Central memory CD4-positive, alpha-beta T cell (primary cell): ENCODE measurements around the gene TBC1D24.
A peak's percentile ranks its signal among the peaks of the same experiment; 100 is the strongest.

ENCODE experiments used
- DNase-seq: peaks from one replicate; pipeline ENCODE4 v3.0.0; 2022

Gene TBC1D24

GRCh38 chr16:2483939-2484897 lies 9.3 kb downstream of the TBC1D24 start:
- no peak for DNase-seq

- no peak for DNase-seq
Measured at GRCh38 chr16:2484898-2485508, 10.1 kb downstream of the TBC1D24 start.

DNA sequence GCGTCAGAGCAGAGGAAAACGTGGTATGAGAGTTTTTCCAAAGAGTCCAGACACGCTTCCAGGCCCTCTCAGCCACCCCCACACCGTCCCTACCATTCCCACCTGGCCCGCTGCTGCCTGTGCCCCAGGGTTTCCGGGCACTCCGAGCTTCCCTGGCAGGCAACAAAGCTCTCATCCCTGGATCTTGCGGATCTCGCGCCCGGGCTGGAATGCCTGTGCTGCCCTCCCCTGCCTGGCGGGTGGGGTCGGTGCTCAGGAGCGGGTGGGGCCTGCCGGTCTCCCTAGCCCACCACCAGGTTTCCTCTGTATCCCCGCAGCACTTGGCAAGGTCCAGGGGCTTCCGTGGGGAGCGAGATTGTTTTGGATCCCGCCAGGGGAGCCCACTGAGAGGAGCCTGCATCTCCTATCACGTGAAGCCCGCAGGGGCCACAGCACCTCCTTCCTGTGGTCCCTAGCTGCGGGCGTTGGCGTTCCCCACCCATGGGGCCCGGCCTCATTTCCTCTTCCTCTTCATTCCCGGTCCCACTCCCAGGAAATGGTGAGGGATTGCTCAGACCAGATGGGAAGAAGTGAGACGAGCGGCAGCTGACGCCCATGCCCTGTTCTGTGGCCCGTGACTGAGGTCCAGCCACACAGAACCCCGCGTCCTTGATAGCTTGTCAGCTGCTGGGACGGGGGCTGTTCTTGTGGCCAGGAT lies 11.0 kb downstream of the TBC1D24 start:
- DNase-seq: no peak

- peak; percentile 81 for DNase-seq
Measured at GRCh38 chr16:2486645-2487516, 12.0 kb downstream of the TBC1D24 start.

GRCh38 chr16:2487517-2487842 lies 12.6 kb downstream of the TBC1D24 start:
- DNase-seq: no peak

DNA sequence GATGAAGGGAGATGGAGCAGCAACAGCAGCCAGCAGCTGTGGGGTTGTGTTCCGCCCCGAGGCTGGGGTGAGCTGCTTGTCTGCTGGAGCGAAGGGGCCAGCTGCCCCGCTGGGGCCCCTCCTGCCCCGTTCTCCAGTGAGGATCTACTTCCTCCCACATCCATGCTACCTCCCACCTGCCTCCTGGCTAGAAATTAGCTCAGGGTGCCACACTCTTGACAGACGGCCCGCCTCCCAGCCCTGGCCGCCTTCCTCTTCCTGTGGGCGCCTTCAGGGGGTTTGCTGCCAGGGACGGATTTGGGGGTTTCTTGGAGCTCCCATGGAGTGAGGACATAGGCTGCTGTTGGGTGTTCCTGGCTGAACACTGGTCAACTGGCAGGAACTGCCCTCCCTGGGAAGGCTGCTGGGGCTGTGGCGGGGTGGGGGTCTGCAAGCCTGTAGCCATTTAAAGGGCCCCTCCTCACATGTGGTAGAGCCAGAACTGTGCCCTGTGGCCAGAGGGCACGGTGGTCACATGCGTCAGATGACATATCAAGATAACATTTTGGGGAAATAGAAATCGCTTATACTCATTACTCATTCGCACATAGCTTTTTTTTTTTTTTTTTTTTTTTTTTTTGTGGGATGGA lies 13.1 kb downstream of the TBC1D24 start:
- no peak for DNase-seq

- DNase-seq: no peak
Measured at GRCh38 chr16:2489581-2489980, 14.7 kb downstream of the TBC1D24 start.

- DNase-seq: no peak
Measured at GRCh38 chr16:2490190-2491105, 15.5 kb downstream of the TBC1D24 start.

GRCh38 chr16:2492292-2492691 lies 17.4 kb downstream of the TBC1D24 start:
- no peak for DNase-seq

GRCh38 chr16:2493605-2494004 lies 18.7 kb downstream of the TBC1D24 start:
- no peak for DNase-seq

- no peak for DNase-seq
Measured at GRCh38 chr16:2494616-2495015, 19.7 kb downstream of the TBC1D24 start.

GRCh38 chr16:2495041-2495440 lies 20.1 kb downstream of the TBC1D24 start:
- DNase-seq: no peak

- no peak for DNase-seq
Measured at GRCh38 chr16:2496223-2497115, 21.5 kb downstream of the TBC1D24 start.

- DNase-seq: no peak
Measured at GRCh38 chr16:2497116-2497630, 22.2 kb downstream of the TBC1D24 start.

DNA sequence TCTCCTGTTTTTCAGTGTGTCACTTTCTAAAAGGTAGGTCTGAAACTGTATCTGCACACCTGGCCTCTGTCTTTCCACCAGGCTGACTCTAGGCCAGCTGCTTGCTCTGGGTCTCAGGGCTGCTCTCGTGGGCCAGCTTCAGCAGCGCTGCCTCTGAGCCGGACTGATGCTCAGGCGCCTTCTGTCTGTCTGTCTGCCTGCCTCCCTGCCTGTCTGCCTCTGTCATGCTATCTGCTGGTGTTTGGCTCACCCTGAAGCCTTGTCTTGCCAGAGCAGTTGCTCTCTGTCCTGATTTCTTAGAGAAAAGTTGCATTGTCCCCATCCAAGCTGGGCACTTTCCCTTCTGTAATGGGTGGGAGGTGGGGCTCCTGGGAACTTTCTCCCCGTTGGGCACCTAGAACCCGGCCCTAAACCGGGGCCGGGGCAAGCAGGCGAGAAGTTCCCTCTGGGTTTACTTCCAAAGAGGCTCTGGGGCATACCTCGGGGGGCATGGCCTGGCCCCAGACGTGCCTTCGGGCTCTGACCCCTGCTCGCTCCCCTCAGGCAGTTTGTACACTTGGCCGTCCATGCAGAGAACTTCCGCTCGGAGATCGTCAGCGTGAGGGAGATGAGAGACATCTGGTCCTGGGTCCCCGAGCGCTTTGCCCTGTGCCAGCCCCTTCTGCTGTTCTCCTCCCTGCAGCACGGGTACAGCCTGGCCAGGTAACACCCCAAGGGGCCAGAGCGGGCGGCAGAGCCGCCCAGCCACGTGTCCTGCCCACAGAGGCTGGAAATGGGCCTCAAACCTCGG lies 23.0 kb downstream of the TBC1D24 start:
- no peak for DNase-seq

DNA sequence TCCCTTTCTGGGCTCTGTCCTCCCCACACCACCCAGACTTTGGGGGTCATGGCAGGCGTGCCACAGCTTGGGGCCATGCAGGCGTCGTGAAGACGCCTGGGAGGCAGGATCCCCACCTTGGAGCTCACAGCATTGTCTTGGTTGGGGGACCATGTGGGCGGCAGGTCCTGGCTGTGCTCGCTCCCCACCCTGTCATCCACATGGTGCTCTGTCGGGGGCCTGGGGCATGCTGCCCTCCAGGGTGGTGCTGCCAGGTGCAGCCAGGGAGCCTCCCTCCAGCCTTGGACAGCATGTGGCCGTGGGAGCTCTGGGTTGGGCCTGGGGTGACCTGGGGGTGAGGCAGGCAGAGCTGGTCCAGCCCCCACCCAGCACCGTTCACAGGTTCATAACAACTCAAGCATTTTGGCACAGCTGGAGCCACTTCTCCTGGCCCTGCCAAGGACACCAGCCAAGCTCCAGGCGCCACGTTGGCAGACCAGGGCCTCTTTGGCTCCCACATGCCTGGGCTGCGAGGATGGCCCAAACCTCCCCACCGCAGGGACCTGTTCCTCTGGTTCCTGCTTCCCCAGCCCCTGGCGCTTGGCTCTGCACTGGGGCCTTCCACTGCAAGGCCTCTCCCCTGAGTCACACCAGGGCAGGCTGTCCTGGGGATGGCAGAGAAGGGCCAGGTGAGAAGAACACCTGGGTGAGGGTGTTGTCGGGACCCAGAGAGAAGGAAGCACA lies 23.8 kb downstream of the TBC1D24 start:
- DNase-seq: no peak

DNA sequence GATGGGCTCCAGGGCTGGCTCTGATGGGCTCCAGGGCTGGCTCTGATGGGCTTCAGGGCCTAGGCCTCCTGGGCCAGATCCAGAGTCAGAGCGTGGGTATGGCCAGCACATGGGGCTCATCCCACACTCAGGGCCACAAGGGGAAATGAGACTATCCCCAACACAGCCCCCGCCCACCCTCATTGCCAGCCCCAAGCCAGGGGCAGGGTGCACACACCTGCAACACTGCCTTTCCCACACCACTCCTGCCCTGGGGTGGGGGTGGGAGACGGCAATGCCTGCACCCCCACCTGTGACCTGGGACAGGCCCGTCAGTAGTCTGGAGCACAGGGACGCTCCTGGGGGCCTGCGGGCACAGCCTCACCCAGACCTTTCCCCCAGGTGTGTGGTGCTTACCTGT lies 24.5 kb downstream of the TBC1D24 start:
- DNase-seq: no peak

DNA sequence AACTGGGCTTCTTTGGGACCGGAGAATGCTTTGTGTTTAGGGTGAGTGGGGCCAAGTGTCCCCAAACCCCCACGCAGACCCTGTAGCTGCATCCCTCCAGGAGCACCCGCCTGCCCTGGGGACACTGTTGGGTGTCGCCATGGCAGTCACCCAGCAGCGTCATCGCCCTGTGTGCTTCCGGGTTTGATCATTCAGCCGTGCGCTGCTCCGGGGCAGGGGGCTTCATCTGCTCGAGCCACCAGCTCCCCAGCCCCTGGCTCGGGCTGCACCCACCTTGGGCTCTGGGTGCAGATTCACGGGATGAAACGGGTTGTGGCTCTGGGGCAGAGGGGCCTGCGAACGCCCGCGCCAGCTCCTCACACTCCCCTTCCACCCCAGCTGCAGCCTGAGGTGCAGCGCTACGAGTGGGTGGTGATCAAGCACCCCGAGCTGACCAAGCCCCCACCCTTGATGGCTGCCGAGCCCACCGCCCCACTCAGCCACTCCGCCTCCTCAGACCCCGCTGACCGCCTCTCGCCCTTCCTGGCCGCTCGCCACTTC lies 25.0 kb downstream of the TBC1D24 start:
- DNase-seq: no peak
